ENCODE measurements around the gene HES6. TPM values are rescaled to one million over a fixed set of nuclear protein-coding genes. Genes with fewer than 3 reads are reported as not detected.

The HES6 gene
- total RNA-seq, 4 donors from 2014 or later, result 10.9 to 49.1 (median 27.2) TPM

DNA sequence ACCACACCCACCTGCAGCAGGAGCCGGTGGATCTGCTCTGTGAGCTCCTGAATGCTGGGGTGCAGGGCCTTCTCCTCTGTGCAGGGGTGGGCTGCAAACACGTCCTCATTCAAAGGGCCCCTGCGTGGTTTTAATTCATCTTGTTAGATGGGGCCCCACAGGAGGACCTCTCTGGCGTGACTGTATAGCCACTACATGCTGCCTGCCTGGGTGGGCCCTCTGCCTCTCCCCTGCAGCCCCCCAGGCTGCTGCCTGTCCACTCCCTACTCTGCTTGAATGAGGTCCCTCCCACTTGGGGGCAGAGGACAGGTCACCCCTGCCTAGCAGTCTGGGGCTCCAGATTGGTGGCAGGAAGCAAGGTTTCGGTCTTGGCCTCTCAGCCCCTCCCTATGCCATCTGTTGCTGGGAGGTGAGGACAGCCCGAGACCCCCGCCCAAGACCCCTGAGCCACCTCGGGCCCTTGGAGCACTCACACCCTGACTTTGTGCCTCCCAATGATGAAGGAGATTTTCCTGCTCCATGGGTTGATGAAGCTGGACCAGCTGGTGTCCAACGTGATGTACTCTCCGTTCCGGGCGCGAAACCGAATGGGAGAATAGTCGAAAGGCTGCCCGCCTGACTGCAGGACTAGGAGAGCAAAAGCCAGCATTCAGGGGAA is 22.0 kb upstream of the HES6 start:
- ATAC-seq, result no peak

DNA sequence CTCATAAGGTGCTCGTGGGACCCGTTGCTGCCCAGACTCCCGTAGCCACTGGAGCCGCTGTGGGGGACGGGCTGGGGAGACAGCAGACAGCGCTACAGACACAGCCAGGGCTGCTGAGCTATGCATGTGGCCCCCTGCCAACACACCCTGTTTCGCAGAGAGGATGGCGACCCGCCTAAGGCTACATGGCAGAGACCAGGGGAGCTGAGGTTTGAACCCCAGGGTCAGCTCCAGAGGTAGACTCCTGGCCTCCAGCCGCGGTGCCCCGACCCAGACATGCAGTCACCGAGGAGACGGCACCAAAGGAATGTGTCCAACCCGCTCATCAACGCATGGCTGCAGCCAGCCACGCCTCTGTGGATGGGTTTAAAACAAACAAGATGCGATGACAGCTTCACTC is 21.0 kb upstream of the HES6 start:
- H3K9me3 ChIP-seq, result no peaks in the 10 kb centered on the region
- H3K4me1 ChIP-seq, result peaks cover 18 to 22% of the 10 kb centered on the region in 2 donors
- in situ Hi-C loops (cut with MboI; ENCODE audit: low sequenced_read_pairs in 4 of 4) (loop anchor here in 3 of 4 donors (10.0 to 25.0 kb wide), 3 partner anchors 299 to 406 kb away; partner anchors contain the start of genes RAMP1 (in 3 of the 3) and UBE2F (in 1 of the 3)), intact Hi-C loops (cut with DNase I; ENCODE audit: low total_unique reads) (loop anchor here (5.0 kb wide), 1 partner anchor 399 kb away; no protein-coding TSS in a partner anchor)
- no peak overlapping the region for H3K27ac ChIP-seq
- H3K36me3 ChIP-seq, result peaks cover 6 to 57% of the 10 kb centered on the region in 2 donors
- no peak for DNase-seq
- TF ChIP-seq POLR2A (IDR thresholded peaks at IDR 0.05), result no peak
- TF ChIP-seq, protein P1, sequence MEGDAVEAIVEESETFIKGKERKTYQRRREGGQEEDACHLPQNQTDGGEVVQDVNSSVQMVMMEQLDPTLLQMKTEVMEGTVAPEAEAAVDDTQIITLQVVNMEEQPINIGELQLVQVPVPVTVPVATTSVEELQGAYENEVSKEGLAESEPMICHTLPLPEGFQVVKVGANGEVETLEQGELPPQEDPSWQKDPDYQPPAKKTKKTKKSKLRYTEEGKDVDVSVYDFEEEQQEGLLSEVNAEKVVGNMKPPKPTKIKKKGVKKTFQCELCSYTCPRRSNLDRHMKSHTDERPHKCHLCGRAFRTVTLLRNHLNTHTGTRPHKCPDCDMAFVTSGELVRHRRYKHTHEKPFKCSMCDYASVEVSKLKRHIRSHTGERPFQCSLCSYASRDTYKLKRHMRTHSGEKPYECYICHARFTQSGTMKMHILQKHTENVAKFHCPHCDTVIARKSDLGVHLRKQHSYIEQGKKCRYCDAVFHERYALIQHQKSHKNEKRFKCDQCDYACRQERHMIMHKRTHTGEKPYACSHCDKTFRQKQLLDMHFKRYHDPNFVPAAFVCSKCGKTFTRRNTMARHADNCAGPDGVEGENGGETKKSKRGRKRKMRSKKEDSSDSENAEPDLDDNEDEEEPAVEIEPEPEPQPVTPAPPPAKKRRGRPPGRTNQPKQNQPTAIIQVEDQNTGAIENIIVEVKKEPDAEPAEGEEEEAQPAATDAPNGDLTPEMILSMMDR (IDR thresholded peaks at IDR 0.05 in 4 of 5, conservative IDR thresholded peaks at IDR 0.05 in 1 of 5), result no peak
- H3K4me3 ChIP-seq, result no peak overlapping the region
- no peaks in the 10 kb centered on the region for H3K27me3 ChIP-seq
- no peak for ATAC-seq

More for the DNA sequence above, 22.0 kb upstream of the HES6 start:
- intact Hi-C loops (cut with DNase I; ENCODE audit: low total_unique reads), result loop anchor here (5.0 kb wide), 1 partner anchor 400 kb away; no protein-coding TSS in a partner anchor
- Histone ChIP-seq H3K4me1 (peaks cover 18 to 20% of the 10 kb centered on the region in 2 donors), H3K27ac (peak overlapping the region in 2 of 4 donors; percentile 57 to 70), H3K4me3 (no peak overlapping the region), H3K36me3 (peaks cover 6 to 65% of the 10 kb centered on the region in 2 donors), H3K27me3 (no peaks in the 10 kb centered on the region), H3K9me3 (no peaks in the 10 kb centered on the region)
- DNase-seq, result no peak
- TF ChIP-seq POLR2A (IDR thresholded peaks at IDR 0.05), result no peak
- TF ChIP-seq, protein P1 (IDR thresholded peaks at IDR 0.05 in 4 of 5, conservative IDR thresholded peaks at IDR 0.05 in 1 of 5), result no peak
- in situ Hi-C loops (cut with MboI; ENCODE audit: low sequenced_read_pairs in 4 of 4), result loop anchor here in 3 of 4 donors (10.0 to 25.0 kb wide), 3 partner anchors 300 to 407 kb away; partner anchors contain the start of genes RAMP1 (in 3 of the 3) and UBE2F (in 1 of the 3)

DNA sequence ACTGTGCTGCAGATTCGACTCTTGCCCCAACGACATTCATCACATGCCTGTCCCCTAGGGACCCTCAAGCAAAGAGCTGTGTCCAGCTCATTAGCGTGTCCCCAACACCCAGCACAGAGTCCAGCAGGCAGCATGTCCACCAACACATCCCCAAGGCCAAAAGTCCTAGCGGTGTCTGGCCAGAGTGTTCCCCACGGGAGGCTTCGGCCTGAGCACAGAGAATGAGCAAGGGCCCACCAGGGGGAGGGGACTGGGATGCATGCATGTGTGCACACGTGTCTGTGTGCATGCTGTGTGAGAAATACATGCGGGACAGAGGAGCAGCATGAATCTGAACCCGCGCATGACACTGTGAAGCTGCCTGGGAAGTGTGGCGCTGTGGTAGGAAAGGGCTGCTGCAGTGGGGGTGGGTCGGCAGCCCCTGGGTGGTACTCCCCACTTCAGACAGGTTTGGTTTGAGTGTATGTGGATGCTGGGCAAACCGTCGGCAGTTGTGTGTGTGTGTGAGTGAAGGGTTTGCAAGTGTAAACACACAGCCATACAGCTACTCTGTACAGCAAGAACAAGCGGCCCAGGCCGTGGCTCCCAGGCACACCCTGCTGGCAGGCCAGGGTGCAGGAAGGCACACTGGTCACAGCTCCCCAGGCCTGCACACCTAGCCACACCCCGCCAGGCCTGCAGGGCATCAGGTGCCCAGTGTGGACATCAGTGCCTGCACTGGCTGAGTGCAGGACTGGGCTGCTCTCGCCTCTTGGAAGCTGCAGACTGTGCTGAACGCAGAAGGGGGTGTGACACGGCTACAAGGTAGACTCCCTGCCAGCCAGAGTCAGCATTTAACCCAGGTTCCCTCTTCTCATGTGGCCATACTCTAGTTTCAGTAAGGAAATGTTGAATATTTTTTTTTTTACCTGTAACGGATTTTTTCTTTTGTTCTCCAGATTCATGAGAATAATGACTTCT is 19.5 kb upstream of the HES6 start:
- Histone ChIP-seq H3K36me3 (peaks cover 10 to 59% of the 10 kb centered on the region in 2 donors), H3K27me3 (no peaks in the 10 kb centered on the region), H3K27ac (no peak overlapping the region), H3K9me3 (no peaks in the 10 kb centered on the region), H3K4me3 (no peak overlapping the region), H3K4me1 (peaks cover 18 to 22% of the 10 kb centered on the region in 2 donors)
- intact Hi-C loops (cut with DNase I; ENCODE audit: low total_unique reads), result loop anchor here (5.0 kb wide), 1 partner anchor 397 kb away; no protein-coding TSS in a partner anchor
- no peak for TF ChIP-seq POLR2A (IDR thresholded peaks at IDR 0.05)
- TF ChIP-seq, protein P1 (IDR thresholded peaks at IDR 0.05 in 4 of 5, conservative IDR thresholded peaks at IDR 0.05 in 1 of 5), result no peak
- in situ Hi-C loops (cut with MboI; ENCODE audit: low sequenced_read_pairs in 4 of 4), result loop anchor here in 3 of 4 donors (10.0 to 25.0 kb wide), 3 partner anchors 297 to 405 kb away; partner anchors contain the start of genes RAMP1 (in 3 of the 3) and UBE2F (in 1 of the 3)
- ATAC-seq, result no peak
- DNase-seq, result no peak

All from gastrocnemius medialis (tissue), 4 donors.